Choroid plexus epithelial cell (primary cell): ENCODE results near the gene NXNL2.

Experiments used
- DNase-seq: peaks from one replicate; pipeline ENCODE4 v3.0.0-alpha.2; 2010; ENCODE audit warnings: low read depth
- H3K4me3 ChIP-seq: 2 replicates; pipeline ENCODE4 v1.5.1; 2011; ENCODE audit warnings: low read depth, mild to moderate bottlenecking, control low read depth, low read length, moderate library complexity
- CTCF ChIP-seq: conservative IDR thresholded peaks from 2 replicates; pipeline ENCODE4 v1.5.1; 2011; ENCODE audit warnings: low read depth, mild to moderate bottlenecking, control low read depth, inconsistent platforms, low read length, moderate library complexity

The NXNL2 gene

GRCh38 chr9:88534456-88535225 is at the start of gene NXNL2:
NXNL2 (plus strand) TSS chr9:88535178; CDS start chr9:88535435, 257 bp downstream.
- TF ChIP-seq CTCF: no peak
- H3K4me3 ChIP-seq: peak within 1 kb of the TSS; percentile 64
- DNase-seq: peak; percentile 91

GRCh38 chr9:88488166-88488565 is 46.8 kb upstream of the NXNL2 start:
- no peak for TF ChIP-seq CTCF
- no peak overlapping the region for H3K4me3 ChIP-seq
- peak; percentile 41 for DNase-seq

- no peak for DNase-seq
- TF ChIP-seq CTCF: no peak
- no peak overlapping the region for H3K4me3 ChIP-seq
These were observed 39.8 kb upstream of the NXNL2 start for GRCh38 chr9:88494983-88495721.

- DNase-seq: no peak
These were observed 37.8 kb upstream of the NXNL2 start for GRCh38 chr9:88497224-88497623.

GRCh38 chr9:88498880-88499279 is 36.1 kb upstream of the NXNL2 start:
- H3K4me3 ChIP-seq: no peak overlapping the region
- no peak for DNase-seq
- TF ChIP-seq CTCF: no peak

More at GRCh38 chr9:88497224-88497623, 37.8 kb upstream of the NXNL2 start:
- no peak for TF ChIP-seq CTCF
- no peak overlapping the region for H3K4me3 ChIP-seq

- DNase-seq: no peak
- H3K4me3 ChIP-seq: no peak overlapping the region
- TF ChIP-seq CTCF: no peak
These were observed 33.9 kb upstream of the NXNL2 start for GRCh38 chr9:88501086-88501485.
